SJSA1 (cell line): ENCODE measurements around the gene DHX38. TPM values are rescaled to one million over a fixed set of nuclear protein-coding genes. Genes with fewer than 3 reads are reported as not detected.
"Not testable (repeated sequence)": the region's sequence is repeated elsewhere in the genome, so short reads cannot be mapped to it uniquely, and the experiment has no call there.

ENCODE experiments used
- DNase-seq, 2 experiments: peaks; one replicate each; pipeline ENCODE4 v3.0.0-alpha.2; 2015 to 2020; ENCODE audit warnings: low spot score in 2 of 2, low read depth in 1 of 2
- H3K27ac ChIP-seq: fragments of 250-450 bp; sonication (Bioruptor Pico); 2 replicates; pipeline ENCODE4 v1.5.1; 2020; ENCODE audit warnings: mild to moderate bottlenecking, moderate library complexity
- H3K27me3 ChIP-seq: fragments of 250-450 bp; sonication (Bioruptor Pico); replicated peaks from 2 replicates; pipeline ENCODE4 v1.5.1; 2020; ENCODE audit warnings: mild to moderate bottlenecking, moderate library complexity
- H3K36me3 ChIP-seq: fragments of 250-450 bp; sonication (Bioruptor Pico); 2 replicates; pipeline ENCODE4 v1.5.1; 2020; ENCODE audit warnings: mild to moderate bottlenecking
- H3K4me1 ChIP-seq: fragments of 250-450 bp; sonication (Bioruptor Pico); replicated peaks from 2 replicates; pipeline ENCODE4 v1.6.1; 2021; ENCODE audit warnings: mild to moderate bottlenecking
- H3K4me3 ChIP-seq: fragments of 250-450 bp; sonication (Bioruptor Pico); 2 replicates; pipeline ENCODE4 v1.5.1; 2020; ENCODE audit warnings: mild to moderate bottlenecking
- H3K9me3 ChIP-seq: fragments of 250-450 bp; sonication (Bioruptor Pico); replicated peaks from 2 replicates; pipeline ENCODE4 v1.5.1; 2020; ENCODE audit warnings: mild to moderate bottlenecking
- total RNA-seq: library from RNA; depleted of rRNA; stranded (reverse); fragments of >200 nt; shearing (Covaris generic); gene quantifications from 2 replicates; pipeline ENCODE4 v1.2.3, GENCODE V29; 2014; rRNA removed

Gene DHX38
- total RNA-seq = 50.9 and 67.1 TPM in 2 replicates

DNA sequence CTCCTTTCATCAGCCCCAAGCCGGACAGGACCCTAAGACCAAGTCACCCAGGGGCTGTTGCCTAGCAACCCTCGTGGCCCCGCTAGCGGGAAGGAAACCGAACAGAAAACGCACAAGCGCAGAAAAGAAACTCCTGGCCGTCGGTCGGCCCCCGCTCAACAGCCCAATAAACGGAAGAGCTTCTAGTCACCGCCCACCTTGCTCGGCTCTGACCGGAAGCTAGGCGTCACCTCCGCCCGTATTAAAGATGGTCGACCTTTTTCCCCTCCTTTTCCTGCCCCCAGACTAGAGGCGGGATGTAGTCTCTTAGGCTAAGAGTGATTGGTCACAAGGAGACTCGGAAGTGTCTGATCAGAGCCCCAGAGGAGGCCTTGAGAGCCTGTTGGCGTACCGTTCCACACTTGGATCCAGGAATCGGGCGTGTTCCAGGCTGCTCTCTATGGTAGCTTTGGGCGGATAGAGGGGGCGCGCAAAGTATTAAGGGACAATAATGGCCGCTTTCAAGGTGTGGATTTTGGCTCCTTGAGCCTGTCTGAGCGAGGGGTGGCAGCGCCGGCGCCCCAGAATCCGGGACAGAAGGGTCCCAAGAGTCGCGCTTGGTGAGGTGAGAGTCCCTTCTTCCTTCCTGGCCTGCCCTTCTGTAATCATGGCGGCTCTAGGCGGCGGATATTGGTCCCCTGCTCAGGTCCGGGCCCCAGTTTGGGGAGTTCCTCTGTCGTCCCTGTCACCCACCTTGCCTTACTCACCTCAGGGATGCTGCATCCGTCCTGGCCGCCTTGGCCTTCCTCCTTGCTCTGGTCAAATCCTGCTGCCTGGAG is at the start of gene DHX38, which contains the start of gene TXNL4B:
DHX38 (plus strand) TSS at position 400 of the 818 bp plus-strand sequence. CDS start 2,311 bp downstream, outside the sequence.
TXNL4B (minus strand) TSS at position 173 of the 818 bp plus-strand sequence. CDS start 2,871 bp downstream, outside the sequence.
- Histone ChIP-seq H3K27ac (peak within 1 kb of the TSS; percentile 70), H3K27me3 (no peaks in the 10 kb centered on the region), H3K4me3 (peak within 1 kb of the TSS; percentile 67), H3K36me3 (peaks cover 55% of the 10 kb centered on the region), H3K9me3 (no peaks in the 10 kb centered on the region), H3K4me1 (peaks cover 13% of the 10 kb centered on the region)
- peak; percentile 96 to 98 for DNase-seq

DNA sequence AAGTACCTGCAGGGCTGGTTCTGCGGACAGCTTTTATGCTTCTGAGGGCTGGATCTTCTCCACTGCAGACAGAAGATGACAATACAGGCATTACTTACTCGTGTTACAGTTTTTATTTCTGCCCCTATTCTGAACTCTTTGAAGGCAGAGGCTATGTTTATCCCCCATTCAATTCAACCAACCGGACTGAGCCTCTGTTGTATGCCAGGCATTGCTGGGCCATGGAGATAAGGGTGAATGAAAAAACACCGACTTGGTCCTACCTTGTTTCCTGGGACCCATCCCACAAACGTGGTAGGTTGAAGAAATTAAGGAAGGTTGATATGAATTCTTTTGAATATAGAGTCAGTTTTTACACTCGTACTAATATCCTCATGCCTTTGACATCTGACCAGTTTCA is 49.4 kb upstream of the DHX38 start:
- H3K36me3 ChIP-seq = no peaks in the 10 kb centered on the region

GRCh38 chr16:72044825-72045359 is 48.8 kb upstream of the DHX38 start:
- no peak overlapping the region for H3K27ac ChIP-seq
- H3K4me1 ChIP-seq = no peaks in the 10 kb centered on the region
- H3K27me3 ChIP-seq = no peaks in the 10 kb centered on the region
- H3K4me3 ChIP-seq = no peak overlapping the region
- no peak for DNase-seq
- H3K9me3 ChIP-seq = no peaks in the 10 kb centered on the region
- H3K36me3 ChIP-seq = no peaks in the 10 kb centered on the region

More for the DNA sequence above, 49.4 kb upstream of the DHX38 start:
- H3K4me1 ChIP-seq = no peaks in the 10 kb centered on the region
- no peaks in the 10 kb centered on the region for H3K27me3 ChIP-seq
- no peak for DNase-seq
- no peak overlapping the region for H3K27ac ChIP-seq
- no peaks in the 10 kb centered on the region for H3K9me3 ChIP-seq
- H3K4me3 ChIP-seq = no peak overlapping the region

GRCh38 chr16:72049110-72049509 is 44.5 kb upstream of the DHX38 start:
- no peak overlapping the region for H3K4me3 ChIP-seq
- DNase-seq = no peak
- H3K4me1 ChIP-seq = no peaks in the 10 kb centered on the region
- H3K27me3 ChIP-seq = peaks cover 6% of the 10 kb centered on the region; the same call in 1 of the 2 replicates
- H3K9me3 ChIP-seq = no peaks in the 10 kb centered on the region
- H3K27ac ChIP-seq = no peak overlapping the region
- no peaks in the 10 kb centered on the region for H3K36me3 ChIP-seq

- Histone ChIP-seq H3K36me3 (no peaks in the 10 kb centered on the region), H3K27ac (no peak overlapping the region), H3K4me1 (no peaks in the 10 kb centered on the region), H3K4me3 (no peak overlapping the region), H3K27me3 (peaks cover 6% of the 10 kb centered on the region; the same call in 1 of the 2 replicates), H3K9me3 (no peaks in the 10 kb centered on the region)
- no peak for DNase-seq
These were observed 42.7 kb upstream of the DHX38 start for GRCh38 chr16:72050769-72051464.

DNA sequence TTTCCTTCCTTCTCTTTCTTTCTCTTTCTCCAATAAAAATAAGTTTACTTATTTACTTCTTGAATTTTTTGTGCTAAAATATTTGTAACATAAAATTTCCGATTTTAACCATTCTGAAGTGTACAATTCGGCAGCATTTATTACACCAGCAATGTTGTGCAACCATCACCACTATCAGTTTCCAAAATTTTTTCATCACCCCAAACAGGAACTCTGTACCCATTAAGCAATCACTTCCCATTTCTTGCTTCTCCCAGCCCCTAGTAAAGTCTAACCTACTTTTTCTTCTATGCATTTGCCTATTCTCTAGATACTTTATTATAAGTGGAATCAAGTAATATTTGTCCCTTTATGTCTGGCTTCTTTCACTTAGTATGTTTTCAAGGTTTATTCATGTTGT is 41.8 kb upstream of the DHX38 start:
- H3K27ac ChIP-seq = no peak overlapping the region
- DNase-seq = no peak
- peaks cover 6% of the 10 kb centered on the region; the same call in 1 of the 2 replicates for H3K27me3 ChIP-seq
- no peak overlapping the region for H3K4me3 ChIP-seq
- no peaks in the 10 kb centered on the region for H3K9me3 ChIP-seq
- no peaks in the 10 kb centered on the region for H3K4me1 ChIP-seq
- no peaks in the 10 kb centered on the region for H3K36me3 ChIP-seq

- H3K36me3 ChIP-seq, H3K9me3 ChIP-seq, H3K27me3 ChIP-seq, DNase-seq, H3K4me1 ChIP-seq, H3K27ac ChIP-seq, H3K4me3 ChIP-seq: not testable (repeated sequence)
These were observed 39.3 kb upstream of the DHX38 start, which contains the start of gene HP for GRCh38 chr16:72054254-72054847. HP (plus strand) TSS chr16:72054505; CDS start chr16:72054653, 148 bp downstream.

- DNase-seq = no peak
- Histone ChIP-seq H3K27me3 (peaks cover 6% of the 10 kb centered on the region; the same call in 1 of the 2 replicates), H3K9me3 (no peaks in the 10 kb centered on the region), H3K4me3 (no peak overlapping the region), H3K27ac (no peak overlapping the region), H3K36me3 (no peaks in the 10 kb centered on the region), H3K4me1 (no peaks in the 10 kb centered on the region)
These were observed 37.7 kb upstream of the DHX38 start for GRCh38 chr16:72055911-72056310.

DNA sequence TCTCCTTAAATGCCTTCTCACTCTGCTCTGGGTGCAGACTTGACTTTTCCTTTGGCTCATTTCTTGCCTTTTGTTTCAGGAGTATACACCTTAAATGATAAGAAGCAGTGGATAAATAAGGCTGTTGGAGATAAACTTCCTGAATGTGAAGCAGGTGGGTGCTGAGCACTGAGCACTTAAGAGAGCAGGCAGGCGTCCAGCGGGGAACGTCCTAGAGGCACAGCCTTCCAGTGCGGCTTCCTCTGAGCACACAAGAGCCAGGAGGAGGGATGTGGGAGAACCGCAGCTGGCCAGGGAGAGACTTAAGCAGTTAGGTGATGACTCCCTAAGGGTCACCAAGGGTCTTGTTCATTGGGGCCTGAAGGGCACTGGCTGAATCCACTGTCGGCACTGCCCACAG is 36.3 kb upstream of the DHX38 start:
- not testable (repeated sequence) for H3K27ac ChIP-seq, H3K4me3 ChIP-seq, H3K36me3 ChIP-seq, H3K4me1 ChIP-seq, H3K9me3 ChIP-seq, H3K27me3 ChIP-seq, DNase-seq

GRCh38 chr16:72059060-72059459 is 34.6 kb upstream of the DHX38 start:
- H3K9me3 ChIP-seq, DNase-seq, H3K36me3 ChIP-seq, H3K27ac ChIP-seq, H3K4me1 ChIP-seq, H3K27me3 ChIP-seq, H3K4me3 ChIP-seq: not testable (repeated sequence)

GRCh38 chr16:72060405-72060804 is 33.2 kb upstream of the DHX38 start:
- Histone ChIP-seq H3K4me1 (no peaks in the 10 kb centered on the region), H3K36me3 (no peaks in the 10 kb centered on the region), H3K4me3 (no peak overlapping the region), H3K27me3 (no peaks in the 10 kb centered on the region), H3K9me3 (no peaks in the 10 kb centered on the region), H3K27ac (no peak overlapping the region)
- DNase-seq = no peak

DNA sequence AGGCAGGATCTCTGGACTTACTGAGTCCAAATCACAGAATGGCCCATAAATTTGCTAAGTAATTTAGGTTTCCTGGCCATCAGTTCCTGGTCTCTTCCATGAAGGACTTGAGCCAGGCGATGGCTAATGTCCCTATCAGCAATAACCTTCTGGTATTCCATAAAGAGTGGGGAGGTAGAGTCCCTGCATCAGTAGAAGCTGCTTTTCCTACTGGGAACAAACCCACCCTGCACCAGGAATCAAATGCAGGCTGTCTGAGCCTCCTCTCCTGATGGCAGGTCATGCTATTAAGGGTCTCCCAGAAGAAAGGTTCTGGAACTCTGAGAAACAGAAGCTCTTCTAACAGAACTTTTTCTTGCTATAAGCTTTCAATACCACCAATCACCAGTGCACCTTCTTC is 32.1 kb upstream of the DHX38 start:
- Histone ChIP-seq H3K4me1 (no peaks in the 10 kb centered on the region), H3K27me3 (no peaks in the 10 kb centered on the region), H3K36me3 (no peaks in the 10 kb centered on the region), H3K9me3 (no peaks in the 10 kb centered on the region), H3K27ac (no peak overlapping the region), H3K4me3 (no peak overlapping the region)
- no peak for DNase-seq

- H3K9me3 ChIP-seq = no peaks in the 10 kb centered on the region
- H3K36me3 ChIP-seq = no peaks in the 10 kb centered on the region
- no peaks in the 10 kb centered on the region for H3K4me1 ChIP-seq
- H3K4me3 ChIP-seq = no peak overlapping the region
- no peak overlapping the region for H3K27ac ChIP-seq
- H3K27me3 ChIP-seq = no peaks in the 10 kb centered on the region
- DNase-seq = no peak
These were observed 29.2 kb upstream of the DHX38 start for GRCh38 chr16:72064361-72064894.
